Esophagus squamous epithelium (tissue), 5 donors: ENCODE measurements around the gene PRPF40A. TPM values are rescaled to one million over a fixed set of nuclear protein-coding genes. Genes with fewer than 3 reads are reported as not detected.

Experiments
- DNase-seq: peaks from one replicate; lab custom pipeline; 2025; lab: John Stamatoyannopoulos, UW
- H3K27ac ChIP-seq, 4 donors: fragments of 200-600 bp; sonication (generic); one replicate each; pipeline ENCODE4 v1.5.1; 2016 to 2019; ENCODE audit warnings: mild to moderate bottlenecking in 1 of 4
- H3K27me3 ChIP-seq, 4 donors: fragments of 200-600 bp; sonication (generic); 1 replicate in 3 of 4; 2 replicates in 1 of 4; pipeline versions ENCODE4 v1.5.1 to v1.6.0; 2017 to 2021; ENCODE audit warnings: antibody characterized with exemption in 1 of 4
- H3K36me3 ChIP-seq, 3 donors: fragments of 200-600 bp; sonication (generic); one replicate each; pipeline ENCODE4 v1.5.1; 2016 to 2019
- H3K4me1 ChIP-seq, 3 donors: fragments of 200-600 bp; sonication (generic); one replicate each; pipeline ENCODE4 v1.5.1; 2017 to 2019
- H3K4me3 ChIP-seq, 4 donors: fragments of 200-600 bp; sonication (generic); 1 replicate in 3 of 4; 2 replicates in 1 of 4; pipeline ENCODE4 v1.5.1; 2016 to 2019; ENCODE audit warnings: mild to moderate bottlenecking in 2 of 4, moderate library complexity in 1 of 4
- H3K9me3 ChIP-seq, 3 donors: fragments of 200-600 bp; sonication (generic); one replicate each; pipeline ENCODE4 v1.5.1; 2016 to 2019
- CTCF ChIP-seq, 6 experiments: fragments of 450-650 bp in 4 of 6; fragments of 200-600 bp in 2 of 6; sonication (generic) in 2 of 6; IDR thresholded peaks; one replicate each; pipeline ENCODE4 v1.5.1; 2016 to 2019; ENCODE audit warnings: antibody characterized with exemption in 6 of 6, mild to moderate bottlenecking in 4 of 6, moderate library complexity in 4 of 6
- POLR2A ChIP-seq, 4 donors: fragments of 450-650 bp; IDR thresholded peaks; one replicate each; pipeline ENCODE4 v1.6.1; 2017; ENCODE audit warnings: antibody characterized with exemption in 4 of 4, mild to moderate bottlenecking in 4 of 4, moderate library complexity in 3 of 4
- WGBS, 2 donors: methylation state at CpG; one replicate each; pipeline ENCODE4 v1.1.5; 2018; 5-methylcytosine and 5-hydroxymethylcytosine counted together
- intact Hi-C: fragments of 100-400 bp; cut with DNase I; formaldehyde crosslinking; loops from one replicate; pipeline ENCODE4 v1.15.0; 2022
- total RNA-seq, 4 donors: library from RNA; depleted of rRNA; stranded (reverse); fragments of >200 nt; gene quantifications; one replicate each; pipeline ENCODE4 v1.1.0, GENCODE V29; 2016
- donor health status: DM: yes; HTN: yes; CAD: no.

PRPF40A gene
- total RNA-seq, 4 donors from 2014 or later: 90.8 to 123 (median 99.6) TPM

- no peaks in the 10 kb centered on the region for H3K9me3 ChIP-seq
- no peak for TF ChIP-seq CTCF (IDR thresholded peaks at IDR 0.05)
- no peak for TF ChIP-seq POLR2A (IDR thresholded peaks at IDR 0.05)
- 74 to 78% methylated on average over 8 of the region's 8 CpGs for WGBS, 2 donors
- H3K4me1 ChIP-seq: no peaks in the 10 kb centered on the region
- H3K36me3 ChIP-seq: peaks cover 0 to 74% (median 9%) of the 10 kb centered on the region in 3 donors
- intact Hi-C loops: loop anchor here (5.0 to 10.0 kb wide), 2 partner anchors 451 to 604 kb away; no protein-coding TSS in a partner anchor
- H3K27ac ChIP-seq: no peak overlapping the region
- no peaks in the 10 kb centered on the region for H3K27me3 ChIP-seq
- no peak for DNase-seq
- no peak overlapping the region for H3K4me3 ChIP-seq
These were observed 78.7 kb downstream of the PRPF40A start for GRCh38 chr2:152638590-152638989.

- Histone ChIP-seq H3K4me3 (no peak overlapping the region), H3K9me3 (no peaks in the 10 kb centered on the region), H3K4me1 (no peaks in the 10 kb centered on the region), H3K27ac (no peak overlapping the region), H3K36me3 (peaks cover 0 to 75% (median 9%) of the 10 kb centered on the region in 3 donors), H3K27me3 (no peaks in the 10 kb centered on the region)
- no peak for TF ChIP-seq POLR2A (IDR thresholded peaks at IDR 0.05)
- no peak for TF ChIP-seq CTCF (IDR thresholded peaks at IDR 0.05)
- no peak for DNase-seq
- intact Hi-C loops: loop anchor here (5.0 to 10.0 kb wide), 2 partner anchors 451 to 603 kb away; no protein-coding TSS in a partner anchor
- WGBS, 2 donors: 80 to 90% methylated on average over 2 of the region's 2 CpGs
These were observed 79.2 kb downstream of the PRPF40A start for GRCh38 chr2:152638056-152638455.

- intact Hi-C loops: loop anchor here (5.0 to 10.0 kb wide), 2 partner anchors 450 to 602 kb away; no protein-coding TSS in a partner anchor
- WGBS, 2 donors: 88 to 91% methylated on average over 7 of the region's 7 CpGs
- H3K27me3 ChIP-seq: no peaks in the 10 kb centered on the region
- no peaks in the 10 kb centered on the region for H3K4me1 ChIP-seq
- peaks cover 0 to 77% (median 9%) of the 10 kb centered on the region in 3 donors for H3K36me3 ChIP-seq
- TF ChIP-seq POLR2A (IDR thresholded peaks at IDR 0.05): no peak
- TF ChIP-seq CTCF (IDR thresholded peaks at IDR 0.05): no peak
- DNase-seq: no peak
- no peak overlapping the region for H3K27ac ChIP-seq
- H3K9me3 ChIP-seq: no peaks in the 10 kb centered on the region
- H3K4me3 ChIP-seq: no peak overlapping the region
These were observed 80.0 kb downstream of the PRPF40A start for GRCh38 chr2:152637251-152637650.

GRCh38 chr2:152635635-152636298 lies 81.5 kb downstream of the PRPF40A start:
- WGBS, 2 donors: 12 to 34% methylated on average over 4 to 5 of the region's 5 CpGs
- intact Hi-C loops: loop anchor here (5.0 to 10.0 kb wide), 2 partner anchors 448 to 601 kb away; no protein-coding TSS in a partner anchor
- no peak for DNase-seq

More at GRCh38 chr2:152635635-152636298, 81.5 kb downstream of the PRPF40A start:
- Histone ChIP-seq H3K27ac (no peak overlapping the region), H3K27me3 (no peaks in the 10 kb centered on the region), H3K36me3 (peaks cover 0 to 73% (median 6%) of the 10 kb centered on the region in 3 donors), H3K9me3 (no peaks in the 10 kb centered on the region), H3K4me1 (no peaks in the 10 kb centered on the region), H3K4me3 (no peak overlapping the region)
- TF ChIP-seq POLR2A (IDR thresholded peaks at IDR 0.05) (no peak), CTCF (IDR thresholded peaks at IDR 0.05) (peak; percentile 72 to 90 (median 78))
